Measurements from ENCODE around the gene PRXL2B. TPM values are rescaled to one million over a fixed set of nuclear protein-coding genes. Genes with fewer than 3 reads are reported as not detected.
A peak's percentile ranks its signal among the peaks of the same experiment; 100 is the strongest.

Gene PRXL2B
- total and polyA plus RNA-seq, 12 donors, result 3.7 to 12.0 (median 5.4) TPM

DNA sequence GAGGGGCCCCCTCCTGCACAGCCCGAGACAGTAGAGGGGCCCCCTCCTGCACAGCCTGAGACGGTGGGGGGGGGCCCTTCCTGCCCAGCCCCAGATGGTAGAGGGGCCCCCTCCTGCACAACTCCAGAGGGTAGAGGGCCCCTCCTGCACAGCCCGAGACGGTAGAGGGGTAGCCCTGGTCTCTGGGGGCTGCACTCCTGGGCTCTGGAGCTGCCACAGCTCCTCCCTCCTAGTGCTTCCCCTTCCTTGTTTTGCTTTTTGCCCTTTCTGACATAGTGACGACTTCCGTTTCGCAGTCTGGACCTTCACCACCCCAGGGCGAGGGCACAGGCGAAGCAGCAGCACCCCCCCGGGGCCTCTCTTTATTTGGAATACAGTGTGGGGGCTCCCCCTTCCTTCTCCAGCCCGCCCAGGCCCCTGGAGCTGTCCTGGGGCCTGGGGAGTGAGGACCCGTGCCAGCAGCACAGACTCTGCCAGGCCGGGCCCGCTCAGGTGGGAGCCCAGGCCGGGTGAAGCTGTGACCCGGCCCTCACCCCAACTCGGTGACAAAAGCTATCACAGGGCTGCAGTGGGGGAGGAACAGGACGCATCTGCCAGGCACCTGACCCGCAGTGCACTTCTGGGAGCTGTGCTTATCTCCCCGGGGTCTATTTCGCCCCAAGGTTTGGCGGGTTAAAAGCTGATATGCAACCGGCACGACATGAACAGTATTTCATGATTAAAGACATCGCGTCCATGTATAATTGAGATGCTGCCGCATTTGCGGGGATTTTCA, 1.1 kb upstream of the PRXL2B start:
- ATAC-seq (peak; percentile 32 to 58 (median 50)), DNase-seq (peak; percentile 63 to 80)
- TF ChIP-seq, protein P1, sequence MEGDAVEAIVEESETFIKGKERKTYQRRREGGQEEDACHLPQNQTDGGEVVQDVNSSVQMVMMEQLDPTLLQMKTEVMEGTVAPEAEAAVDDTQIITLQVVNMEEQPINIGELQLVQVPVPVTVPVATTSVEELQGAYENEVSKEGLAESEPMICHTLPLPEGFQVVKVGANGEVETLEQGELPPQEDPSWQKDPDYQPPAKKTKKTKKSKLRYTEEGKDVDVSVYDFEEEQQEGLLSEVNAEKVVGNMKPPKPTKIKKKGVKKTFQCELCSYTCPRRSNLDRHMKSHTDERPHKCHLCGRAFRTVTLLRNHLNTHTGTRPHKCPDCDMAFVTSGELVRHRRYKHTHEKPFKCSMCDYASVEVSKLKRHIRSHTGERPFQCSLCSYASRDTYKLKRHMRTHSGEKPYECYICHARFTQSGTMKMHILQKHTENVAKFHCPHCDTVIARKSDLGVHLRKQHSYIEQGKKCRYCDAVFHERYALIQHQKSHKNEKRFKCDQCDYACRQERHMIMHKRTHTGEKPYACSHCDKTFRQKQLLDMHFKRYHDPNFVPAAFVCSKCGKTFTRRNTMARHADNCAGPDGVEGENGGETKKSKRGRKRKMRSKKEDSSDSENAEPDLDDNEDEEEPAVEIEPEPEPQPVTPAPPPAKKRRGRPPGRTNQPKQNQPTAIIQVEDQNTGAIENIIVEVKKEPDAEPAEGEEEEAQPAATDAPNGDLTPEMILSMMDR (IDR thresholded peaks at IDR 0.05), result peak in 2 of 9 donors; percentile 7 to 8
- Histone ChIP-seq H3K36me3 (peaks cover 0 to 8% (median 0%) of the 10 kb centered on the region in 9 donors), H3K4me3 (peak overlapping the region; percentile 51 to 98 (median 93)), H3K9me3 (no peaks in the 10 kb centered on the region), H3K27me3 (no peaks in the 10 kb centered on the region), H3K27ac (peak overlapping the region; percentile 96 to 100 (median 98)), H3K4me1 (peaks cover 9 to 39% (median 25%) of the 10 kb centered on the region in 9 donors)
- WGBS, 2 donors, result 0% methylated on average over 28 of the region's 28 CpGs
- intact Hi-C loops (cut with DNase I), result loop anchor here in 3 of 10 donors (1.0 to 10.0 kb wide), 4 partner anchors 36 to 59 kb away; partner anchors contain the start of gene PANK4 (in 2 of the 3)

- ATAC-seq, result peak in 1 of 8 donors; percentile 2
- WGBS, 2 donors, result 10 to 14% methylated on average over 47 to 52 of the region's 52 CpGs
Observed at GRCh38 chr1:2587071-2587859, 688 bp downstream of the PRXL2B start.

GRCh38 chr1:2587860-2588571, 1.4 kb downstream of the PRXL2B start:
- no peaks in the 10 kb centered on the region for H3K27me3 ChIP-seq
- H3K36me3 ChIP-seq, result peaks cover 0 to 8% (median 0%) of the 10 kb centered on the region in 9 donors
- WGBS, 2 donors, result 92 to 95% methylated on average over 19 of the region's 19 CpGs
- H3K9me3 ChIP-seq, result no peaks in the 10 kb centered on the region
- peak overlapping the region in 5 of 10 donors; percentile 86 to 98 (median 92) for H3K4me3 ChIP-seq
- TF ChIP-seq, protein P1 (IDR thresholded peaks at IDR 0.05), result no peak
- no peak for ATAC-seq
- no peak overlapping the region for H3K27ac ChIP-seq
- peaks cover 10 to 35% (median 25%) of the 10 kb centered on the region in 9 donors for H3K4me1 ChIP-seq
- DNase-seq, result peak in 1 of 2 donors; percentile 16
- intact Hi-C loops (cut with DNase I), result loop anchor here in 3 of 10 donors (2.0 to 10.0 kb wide), 3 partner anchors 57 to 61 kb away; partner anchors contain the start of gene PANK4 (in 2 of the 3)

More at GRCh38 chr1:2587071-2587859, 688 bp downstream of the PRXL2B start:
- peak in 1 of 2 donors; percentile 14 for DNase-seq
- no peaks in the 10 kb centered on the region for H3K27me3 ChIP-seq
- no peaks in the 10 kb centered on the region for H3K9me3 ChIP-seq
- peak overlapping the region in 9 of 10 donors; percentile 96 to 100 (median 99) for H3K27ac ChIP-seq
- intact Hi-C loops (cut with DNase I), result loop anchor here in 3 of 10 donors (2.0 to 10.0 kb wide), 3 partner anchors 58 to 60 kb away; partner anchors contain the start of gene PANK4 (in 2 of the 3)
- H3K4me3 ChIP-seq, result peak overlapping the region; percentile 47 to 98 (median 93)
- peaks cover 9 to 35% (median 25%) of the 10 kb centered on the region in 9 donors for H3K4me1 ChIP-seq
- TF ChIP-seq, protein P1 (IDR thresholded peaks at IDR 0.05), result peak in 1 of 9 donors; percentile 8
- peaks cover 0 to 8% (median 0%) of the 10 kb centered on the region in 9 donors for H3K36me3 ChIP-seq

Data from heart right ventricle (tissue), 16 donors.